ENCODE data around the gene TRIP6.

Gene TRIP6

DNA sequence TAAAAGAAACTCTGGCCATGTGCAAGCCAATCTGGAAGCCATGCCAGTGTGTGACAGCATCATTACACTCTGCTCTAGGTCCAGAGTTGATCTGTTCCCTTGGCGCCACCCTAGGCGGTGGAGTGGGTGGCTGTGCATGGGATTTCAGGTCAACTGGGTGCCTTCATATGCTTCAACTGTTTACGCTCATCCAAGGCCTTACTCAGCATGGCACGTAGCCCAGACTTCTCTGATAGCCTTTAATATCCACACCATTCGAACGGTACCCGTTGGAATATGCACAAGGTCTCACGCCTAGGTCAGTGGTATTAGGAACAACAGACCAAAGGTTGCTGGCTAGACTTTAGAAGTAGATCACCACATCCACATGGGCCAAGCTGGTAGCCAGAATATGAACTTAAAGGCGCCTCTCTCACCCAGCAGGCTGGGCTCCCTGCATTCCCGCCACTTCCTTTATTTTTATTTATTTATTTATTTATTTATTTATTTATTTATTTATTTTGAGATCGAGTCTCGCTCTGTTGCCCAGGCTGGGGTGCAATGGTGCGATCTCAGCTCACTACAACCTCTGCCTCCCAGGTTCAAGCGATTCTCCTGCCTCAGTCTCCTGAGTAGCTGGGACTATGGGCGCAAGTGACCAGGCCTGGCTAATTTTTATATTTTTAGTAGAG lies 47.2 kb downstream of the TRIP6 start:
- CTCF ChIA-PET = no interaction called here
- Histone ChIP-seq H3K4me3 (ENCODE audit: low read depth, low read length) (no peak overlapping the region), H3K4me1 (ENCODE audit: control insufficient read depth, insufficient read depth, low read length) (no peaks in the 10 kb centered on the region), H3K9me3 (ENCODE audit: control insufficient read depth, insufficient read depth, low read depth, low read length) (no peaks in the 10 kb centered on the region), H3K36me3 (ENCODE audit: control insufficient read depth in 2 of 2, insufficient read depth in 1 of 2, low read length in 2 of 2) (no peaks in the 10 kb centered on the region), H3K27ac (ENCODE audit: extremely low read depth, low read depth, low read length) (no peak overlapping the region)
- POLR2A ChIA-PET = no interaction called here
- TF ChIP-seq ZNF426 (tag by site-specific recombination; IDR thresholded peaks at IDR 0.05) (peak; percentile 83), ZNF843 (tag by site-specific recombination; IDR thresholded peaks at IDR 0.05) (no peak), SP7 (tag by site-specific recombination; IDR thresholded peaks at IDR 0.05) (no peak), ZNF366 (tag by site-specific recombination; conservative IDR thresholded peaks at IDR 0.05) (no peak), SCRT1 (tag by site-specific recombination; IDR thresholded peaks at IDR 0.05; ENCODE audit: borderline replicate concordance) (no peak), ZNF184 (tag by site-specific recombination; IDR thresholded peaks at IDR 0.05) (no peak), ZNF510 (tag by site-specific recombination; IDR thresholded peaks at IDR 0.05; ENCODE audit: insufficient replicate concordance) (peak; percentile 62), BCL11B (tag by site-specific recombination; IDR thresholded peaks at IDR 0.05; ENCODE audit: low read depth) (no peak), ZBTB17 (tag by site-specific recombination; IDR thresholded peaks at IDR 0.05) (no peak), ZNF146 (tag by site-specific recombination; IDR thresholded peaks at IDR 0.05) (no peak), ZNF555 (tag by site-specific recombination; conservative IDR thresholded peaks at IDR 0.05) (peak; percentile 70), ZNF548 (tag by site-specific recombination; IDR thresholded peaks at IDR 0.05) (no peak), ZNF791 (tag by site-specific recombination; IDR thresholded peaks at IDR 0.05) (0 out of 2 replicates have a peak, but pooled peaks have one; percentile 28), ZNF670 (tag by site-specific recombination; IDR thresholded peaks at IDR 0.05; ENCODE audit: low read depth) (no peak), ZNF48 (tag by site-specific recombination; IDR thresholded peaks at IDR 0.05) (no peak), ZNF19 (tag by site-specific recombination; IDR thresholded peaks at IDR 0.05; ENCODE audit: low read depth) (no peak), BCL11A (tag by site-specific recombination; IDR thresholded peaks at IDR 0.05; ENCODE audit: low read depth) (no peak), ZNF157 (tag by site-specific recombination; IDR thresholded peaks at IDR 0.05) (no peak), ZNF639 (tag by site-specific recombination; IDR thresholded peaks at IDR 0.05) (no peak), ZNF214 (tag by site-specific recombination; IDR thresholded peaks at IDR 0.05; ENCODE audit: borderline replicate concordance) (no peak), MZF1 (tag by site-specific recombination; IDR thresholded peaks at IDR 0.05; ENCODE audit: borderline replicate concordance) (no peak), TSHZ1 (tag by site-specific recombination; IDR thresholded peaks at IDR 0.05; ENCODE audit: borderline replicate concordance) (no peak), ZBTB8A (tag by site-specific recombination; IDR thresholded peaks at IDR 0.05) (peak; percentile 45; the same call in 1 of the 2 replicates)
- TF ChIP-seq, protein P1, sequence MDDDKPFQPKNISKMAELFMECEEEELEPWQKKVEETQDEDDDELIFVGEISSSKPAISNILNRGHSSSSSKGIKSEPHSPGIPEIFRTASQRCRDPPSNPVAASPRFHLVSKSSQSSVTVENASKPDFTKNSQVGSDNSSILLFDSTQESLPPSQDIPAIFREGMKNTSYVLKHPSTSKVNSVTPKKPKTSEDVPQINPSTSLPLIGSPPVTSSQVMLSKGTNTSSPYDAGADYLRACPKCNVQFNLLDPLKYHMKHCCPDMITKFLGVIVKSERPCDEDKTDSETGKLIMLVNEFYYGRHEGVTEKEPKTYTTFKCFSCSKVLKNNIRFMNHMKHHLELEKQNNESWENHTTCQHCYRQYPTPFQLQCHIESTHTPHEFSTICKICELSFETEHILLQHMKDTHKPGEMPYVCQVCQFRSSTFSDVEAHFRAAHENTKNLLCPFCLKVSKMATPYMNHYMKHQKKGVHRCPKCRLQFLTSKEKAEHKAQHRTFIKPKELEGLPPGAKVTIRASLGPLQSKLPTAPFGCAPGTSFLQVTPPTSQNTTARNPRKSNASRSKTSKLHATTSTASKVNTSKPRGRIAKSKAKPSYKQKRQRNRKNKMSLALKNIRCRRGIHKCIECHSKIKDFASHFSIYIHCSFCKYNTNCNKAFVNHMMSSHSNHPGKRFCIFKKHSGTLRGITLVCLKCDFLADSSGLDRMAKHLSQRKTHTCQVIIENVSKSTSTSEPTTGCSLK (tag by site-specific recombination; IDR thresholded peaks at IDR 0.05) = no peak
- TF ChIP-seq, protein P2, sequence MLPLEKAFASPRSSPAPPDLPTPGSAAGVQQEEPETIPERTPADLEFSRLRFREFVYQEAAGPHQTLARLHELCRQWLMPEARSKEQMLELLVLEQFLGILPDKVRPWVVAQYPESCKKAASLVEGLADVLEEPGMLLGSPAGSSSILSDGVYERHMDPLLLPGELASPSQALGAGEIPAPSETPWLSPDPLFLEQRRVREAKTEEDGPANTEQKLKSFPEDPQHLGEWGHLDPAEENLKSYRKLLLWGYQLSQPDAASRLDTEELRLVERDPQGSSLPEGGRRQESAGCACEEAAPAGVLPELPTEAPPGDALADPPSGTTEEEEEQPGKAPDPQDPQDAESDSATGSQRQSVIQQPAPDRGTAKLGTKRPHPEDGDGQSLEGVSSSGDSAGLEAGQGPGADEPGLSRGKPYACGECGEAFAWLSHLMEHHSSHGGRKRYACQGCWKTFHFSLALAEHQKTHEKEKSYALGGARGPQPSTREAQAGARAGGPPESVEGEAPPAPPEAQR (tag by site-specific recombination; IDR thresholded peaks at IDR 0.05) = no peak
- TF ChIP-seq, protein P3, sequence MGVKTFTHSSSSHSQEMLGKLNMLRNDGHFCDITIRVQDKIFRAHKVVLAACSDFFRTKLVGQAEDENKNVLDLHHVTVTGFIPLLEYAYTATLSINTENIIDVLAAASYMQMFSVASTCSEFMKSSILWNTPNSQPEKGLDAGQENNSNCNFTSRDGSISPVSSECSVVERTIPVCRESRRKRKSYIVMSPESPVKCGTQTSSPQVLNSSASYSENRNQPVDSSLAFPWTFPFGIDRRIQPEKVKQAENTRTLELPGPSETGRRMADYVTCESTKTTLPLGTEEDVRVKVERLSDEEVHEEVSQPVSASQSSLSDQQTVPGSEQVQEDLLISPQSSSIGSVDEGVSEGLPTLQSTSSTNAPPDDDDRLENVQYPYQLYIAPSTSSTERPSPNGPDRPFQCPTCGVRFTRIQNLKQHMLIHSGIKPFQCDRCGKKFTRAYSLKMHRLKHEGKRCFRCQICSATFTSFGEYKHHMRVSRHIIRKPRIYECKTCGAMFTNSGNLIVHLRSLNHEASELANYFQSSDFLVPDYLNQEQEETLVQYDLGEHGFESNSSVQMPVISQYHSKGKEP (tag by site-specific recombination; IDR thresholded peaks at IDR 0.05) = no peak
- TF ChIP-seq, protein P4, sequence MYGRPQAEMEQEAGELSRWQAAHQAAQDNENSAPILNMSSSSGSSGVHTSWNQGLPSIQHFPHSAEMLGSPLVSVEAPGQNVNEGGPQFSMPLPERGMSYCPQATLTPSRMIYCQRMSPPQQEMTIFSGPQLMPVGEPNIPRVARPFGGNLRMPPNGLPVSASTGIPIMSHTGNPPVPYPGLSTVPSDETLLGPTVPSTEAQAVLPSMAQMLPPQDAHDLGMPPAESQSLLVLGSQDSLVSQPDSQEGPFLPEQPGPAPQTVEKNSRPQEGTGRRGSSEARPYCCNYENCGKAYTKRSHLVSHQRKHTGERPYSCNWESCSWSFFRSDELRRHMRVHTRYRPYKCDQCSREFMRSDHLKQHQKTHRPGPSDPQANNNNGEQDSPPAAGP (tag by site-specific recombination; IDR thresholded peaks at IDR 0.05) = no peak
